ENCODE data around the gene ZDHHC5.
A peak's percentile ranks its signal among the peaks of the same experiment; 100 is the strongest.

Gene ZDHHC5

GRCh38 chr11:57667736-57668433 lies at the start of gene ZDHHC5:
Gene ZDHHC5, plus strand, starts transcription at chr11:57668114. Its CDS starts 4,977 bp downstream, at chr11:57673091.
- DNase-seq, result peak; percentile 82 to 100 (median 99)

GRCh38 chr11:57618438-57618837 lies 49.5 kb upstream of the ZDHHC5 start:
- no peak for DNase-seq

GRCh38 chr11:57619331-57619730 lies 48.6 kb upstream of the ZDHHC5 start:
- no peak for DNase-seq

- no peak for DNase-seq
These were observed 47.4 kb upstream of the ZDHHC5 start for GRCh38 chr11:57620467-57620866.

GRCh38 chr11:57622263-57622662 lies 45.7 kb upstream of the ZDHHC5 start:
- DNase-seq, result no peak

- DNase-seq, result no peak
These were observed 43.0 kb upstream of the ZDHHC5 start for GRCh38 chr11:57624864-57625263.

GRCh38 chr11:57626895-57627294 lies 41.0 kb upstream of the ZDHHC5 start:
- no peak for DNase-seq

- no peak for DNase-seq
These were observed 37.7 kb upstream of the ZDHHC5 start for GRCh38 chr11:57630171-57630570.

GRCh38 chr11:57632116-57632515 lies 35.8 kb upstream of the ZDHHC5 start:
- DNase-seq, result no peak

- DNase-seq, result no peak
These were observed 34.4 kb upstream of the ZDHHC5 start for GRCh38 chr11:57633394-57634070.

- DNase-seq, result no peak
These were observed 33.6 kb upstream of the ZDHHC5 start for GRCh38 chr11:57634311-57634710.

- no peak for DNase-seq
These were observed 32.7 kb upstream of the ZDHHC5 start for GRCh38 chr11:57635246-57635645.

GRCh38 chr11:57637626-57638004 lies 30.3 kb upstream of the ZDHHC5 start:
- DNase-seq, result peak in 1 of 56 donors; percentile 36

GRCh38 chr11:57638005-57638781 lies 29.7 kb upstream of the ZDHHC5 start:
- peak in 48 of 56 donors; percentile 13 to 90 (median 59) for DNase-seq

GRCh38 chr11:57638811-57639320 lies 29.0 kb upstream of the ZDHHC5 start:
- peak in 4 of 56 donors; percentile 8 to 21 (median 14) for DNase-seq

GRCh38 chr11:57639321-57640067 lies 28.4 kb upstream of the ZDHHC5 start:
- DNase-seq, result peak in 1 of 56 donors; percentile 9

GRCh38 chr11:57640068-57640800 lies 27.7 kb upstream of the ZDHHC5 start:
- DNase-seq, result no peak

GRCh38 chr11:57641011-57641807 lies 26.7 kb upstream of the ZDHHC5 start:
- DNase-seq, result peak in 17 of 56 donors; percentile 2 to 47 (median 11)

- DNase-seq, result no peak
These were observed 24.1 kb upstream of the ZDHHC5 start for GRCh38 chr11:57643802-57644201.

Data from nucleus accumbens (tissue), 56 donors.